GM18868 (cell line): ENCODE data around the gene TBC1D3B.
"Not testable (repeated sequence)": the region's sequence is repeated elsewhere in the genome, so short reads cannot be mapped to it uniquely, and the experiment has no call there.

Source experiments
- ATAC-seq: cut with Tn5 transposase; IDR thresholded peaks from one replicate; pipeline ENCODE4 v1.9.1; 2021; ENCODE audit warnings: mild to moderate bottlenecking, moderate library complexity; ENCODE audit not compliant: unreplicated experiment

TBC1D3B gene

GRCh38 chr17:36182176-36183000 lies 6.0 kb upstream of the TBC1D3B start:
- ATAC-seq, result no peak

GRCh38 chr17:36181446-36182175 lies 5.2 kb upstream of the TBC1D3B start:
- not testable (repeated sequence) for ATAC-seq

- ATAC-seq, result not testable (repeated sequence)
Measured at GRCh38 chr17:36168836-36169235, 7.6 kb downstream of the TBC1D3B start.

- ATAC-seq, result no peak
Measured at GRCh38 chr17:36153895-36154610, 22.4 kb downstream of the TBC1D3B start.

GRCh38 chr17:36152639-36153120 lies 23.8 kb downstream of the TBC1D3B start:
- no peak for ATAC-seq

- no peak for ATAC-seq
Measured at GRCh38 chr17:36151891-36152638, 24.4 kb downstream of the TBC1D3B start.

GRCh38 chr17:36149296-36149820 lies 27.1 kb downstream of the TBC1D3B start:
- ATAC-seq, result no peak

- ATAC-seq, result no peak
Measured at GRCh38 chr17:36148559-36149295, 27.7 kb downstream of the TBC1D3B start.

- ATAC-seq, result no peak
Measured at GRCh38 chr17:36147601-36148000, 28.8 kb downstream of the TBC1D3B start.

GRCh38 chr17:36144981-36145729 lies 31.3 kb downstream of the TBC1D3B start:
- ATAC-seq, result no peak

GRCh38 chr17:36144014-36144413 lies 32.4 kb downstream of the TBC1D3B start:
- ATAC-seq, result no peak

- no peak for ATAC-seq
Measured at GRCh38 chr17:36142806-36143205, 33.6 kb downstream of the TBC1D3B start.

- ATAC-seq, result no peak
Measured at GRCh38 chr17:36142235-36142634, 34.2 kb downstream of the TBC1D3B start.

- no peak for ATAC-seq
Measured at GRCh38 chr17:36136439-36136838, 40.0 kb downstream of the TBC1D3B start.

GRCh38 chr17:36136036-36136435 lies 40.4 kb downstream of the TBC1D3B start:
- no peak for ATAC-seq

- no peak for ATAC-seq
Measured at GRCh38 chr17:36135465-36135864, 41.0 kb downstream of the TBC1D3B start.

GRCh38 chr17:36133602-36134236 lies 42.7 kb downstream of the TBC1D3B start:
- no peak for ATAC-seq

- ATAC-seq, result no peak
Measured at GRCh38 chr17:36132421-36132831, 44.0 kb downstream of the TBC1D3B start.
